HL-60 (cell line): Measurements from ENCODE around the gene CNTN5.

Source experiments
- DNase-seq, 2 experiments: peaks; one replicate each; pipeline ENCODE4 v3.0.0-alpha.2; 2010 to 2020; ENCODE audit warnings: low read depth in 1 of 2, low spot score in 1 of 2
- H3K27ac ChIP-seq: fragments of 250-450 bp; sonication (Bioruptor Pico); replicated peaks from 2 replicates; pipeline ENCODE4 v1.5.1; 2020; ENCODE audit warnings: mild to moderate bottlenecking, moderate library complexity
- H3K27me3 ChIP-seq: fragments of 250-450 bp; sonication (Bioruptor Pico); 2 replicates; pipeline ENCODE4 v1.5.1; 2021; ENCODE audit warnings: mild to moderate bottlenecking, moderate library complexity; ENCODE audit not compliant: insufficient read depth, poor library complexity, severe bottlenecking
- H3K4me3 ChIP-seq: replicated peaks from 2 replicates; pipeline ENCODE4 v1.5.1; 2011; ENCODE audit warnings: mild to moderate bottlenecking, control low read depth, low read length; ENCODE audit not compliant: insufficient read depth
- GABPA ChIP-seq: IDR thresholded peaks from 2 replicates; pipeline ENCODE4 v1.6.1; 2012; ENCODE audit warnings: low read depth
- POLR2AphosphoS5 ChIP-seq: IDR thresholded peaks from 2 replicates; pipeline ENCODE4 v1.6.1; 2012; ENCODE audit warnings: low read depth
- SPI1 ChIP-seq: IDR thresholded peaks from 2 replicates; pipeline ENCODE4 v1.6.1; 2012; ENCODE audit warnings: low read depth, mild to moderate bottlenecking, borderline replicate concordance
- TF ChIP-seq, protein P1 (sequence below): IDR thresholded peaks from one replicate; pipeline ENCODE4 v1.5.1; 2011; ENCODE audit warnings: low read length, control low read depth, inconsistent platforms; ENCODE audit not compliant: insufficient read depth
- TF ChIP-seq, protein P2 (sequence below): IDR thresholded peaks from 2 replicates; pipeline ENCODE4 v1.6.1; 2012; ENCODE audit warnings: low read depth; ENCODE audit not compliant: insufficient replicate concordance

Gene CNTN5

DNA sequence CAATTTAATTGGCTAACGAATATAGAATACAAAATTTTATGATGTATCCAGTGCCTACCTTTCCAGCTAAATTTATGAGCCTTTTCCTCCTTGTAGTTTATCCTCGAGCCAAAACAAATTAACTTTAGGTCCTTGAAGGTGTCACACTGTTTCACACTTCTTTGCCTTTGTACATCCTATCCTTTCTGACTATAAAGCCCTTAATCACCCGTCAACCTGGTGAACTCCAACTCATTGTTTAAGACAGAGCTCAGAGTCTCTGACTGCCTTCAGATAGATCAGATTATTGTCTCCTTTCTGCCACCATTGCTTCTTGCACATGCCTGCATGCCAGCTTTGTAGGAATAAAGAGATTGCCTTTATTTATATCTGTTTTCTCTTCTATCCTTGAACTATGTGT lies 58.8 kb downstream of the CNTN5 start:
- Histone ChIP-seq H3K27me3 (no peaks in the 10 kb centered on the region), H3K27ac (no peak overlapping the region), H3K4me3 (no peak overlapping the region)
- no peak for DNase-seq
- TF ChIP-seq GABPA, result no peak
- TF ChIP-seq SPI1, result no peak
- no peak for TF ChIP-seq POLR2AphosphoS5
- TF ChIP-seq, protein P1, sequence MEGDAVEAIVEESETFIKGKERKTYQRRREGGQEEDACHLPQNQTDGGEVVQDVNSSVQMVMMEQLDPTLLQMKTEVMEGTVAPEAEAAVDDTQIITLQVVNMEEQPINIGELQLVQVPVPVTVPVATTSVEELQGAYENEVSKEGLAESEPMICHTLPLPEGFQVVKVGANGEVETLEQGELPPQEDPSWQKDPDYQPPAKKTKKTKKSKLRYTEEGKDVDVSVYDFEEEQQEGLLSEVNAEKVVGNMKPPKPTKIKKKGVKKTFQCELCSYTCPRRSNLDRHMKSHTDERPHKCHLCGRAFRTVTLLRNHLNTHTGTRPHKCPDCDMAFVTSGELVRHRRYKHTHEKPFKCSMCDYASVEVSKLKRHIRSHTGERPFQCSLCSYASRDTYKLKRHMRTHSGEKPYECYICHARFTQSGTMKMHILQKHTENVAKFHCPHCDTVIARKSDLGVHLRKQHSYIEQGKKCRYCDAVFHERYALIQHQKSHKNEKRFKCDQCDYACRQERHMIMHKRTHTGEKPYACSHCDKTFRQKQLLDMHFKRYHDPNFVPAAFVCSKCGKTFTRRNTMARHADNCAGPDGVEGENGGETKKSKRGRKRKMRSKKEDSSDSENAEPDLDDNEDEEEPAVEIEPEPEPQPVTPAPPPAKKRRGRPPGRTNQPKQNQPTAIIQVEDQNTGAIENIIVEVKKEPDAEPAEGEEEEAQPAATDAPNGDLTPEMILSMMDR, result no peak
- TF ChIP-seq, protein P2, sequence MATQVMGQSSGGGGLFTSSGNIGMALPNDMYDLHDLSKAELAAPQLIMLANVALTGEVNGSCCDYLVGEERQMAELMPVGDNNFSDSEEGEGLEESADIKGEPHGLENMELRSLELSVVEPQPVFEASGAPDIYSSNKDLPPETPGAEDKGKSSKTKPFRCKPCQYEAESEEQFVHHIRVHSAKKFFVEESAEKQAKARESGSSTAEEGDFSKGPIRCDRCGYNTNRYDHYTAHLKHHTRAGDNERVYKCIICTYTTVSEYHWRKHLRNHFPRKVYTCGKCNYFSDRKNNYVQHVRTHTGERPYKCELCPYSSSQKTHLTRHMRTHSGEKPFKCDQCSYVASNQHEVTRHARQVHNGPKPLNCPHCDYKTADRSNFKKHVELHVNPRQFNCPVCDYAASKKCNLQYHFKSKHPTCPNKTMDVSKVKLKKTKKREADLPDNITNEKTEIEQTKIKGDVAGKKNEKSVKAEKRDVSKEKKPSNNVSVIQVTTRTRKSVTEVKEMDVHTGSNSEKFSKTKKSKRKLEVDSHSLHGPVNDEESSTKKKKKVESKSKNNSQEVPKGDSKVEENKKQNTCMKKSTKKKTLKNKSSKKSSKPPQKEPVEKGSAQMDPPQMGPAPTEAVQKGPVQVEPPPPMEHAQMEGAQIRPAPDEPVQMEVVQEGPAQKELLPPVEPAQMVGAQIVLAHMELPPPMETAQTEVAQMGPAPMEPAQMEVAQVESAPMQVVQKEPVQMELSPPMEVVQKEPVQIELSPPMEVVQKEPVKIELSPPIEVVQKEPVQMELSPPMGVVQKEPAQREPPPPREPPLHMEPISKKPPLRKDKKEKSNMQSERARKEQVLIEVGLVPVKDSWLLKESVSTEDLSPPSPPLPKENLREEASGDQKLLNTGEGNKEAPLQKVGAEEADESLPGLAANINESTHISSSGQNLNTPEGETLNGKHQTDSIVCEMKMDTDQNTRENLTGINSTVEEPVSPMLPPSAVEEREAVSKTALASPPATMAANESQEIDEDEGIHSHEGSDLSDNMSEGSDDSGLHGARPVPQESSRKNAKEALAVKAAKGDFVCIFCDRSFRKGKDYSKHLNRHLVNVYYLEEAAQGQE, result no peak

DNA sequence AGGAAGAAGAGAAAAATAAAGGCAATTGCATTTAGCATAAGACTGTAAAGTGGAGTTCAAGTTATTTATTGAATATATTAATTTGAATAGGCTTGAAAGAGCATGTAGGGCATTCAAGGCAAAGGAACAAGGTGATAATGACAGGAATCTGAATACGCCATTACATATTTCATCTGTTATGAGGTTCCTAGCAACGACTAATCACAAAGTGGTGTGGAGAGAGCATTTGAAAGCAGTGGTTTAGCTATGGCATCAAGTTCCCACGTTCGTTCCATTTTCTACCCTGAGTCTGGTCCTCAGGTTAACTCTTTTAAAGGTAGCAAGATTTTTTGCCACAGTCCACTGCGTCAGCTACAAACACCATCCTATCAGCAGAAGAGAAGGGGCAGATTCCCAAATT lies 59.4 kb downstream of the CNTN5 start:
- DNase-seq, result no peak
- H3K4me3 ChIP-seq, result no peak overlapping the region
- no peak overlapping the region for H3K27ac ChIP-seq
- TF ChIP-seq, protein P2, result no peak
- TF ChIP-seq, protein P1, result no peak
- no peak for TF ChIP-seq GABPA
- no peak for TF ChIP-seq SPI1
- TF ChIP-seq POLR2AphosphoS5, result no peak
- no peaks in the 10 kb centered on the region for H3K27me3 ChIP-seq

GRCh38 chr11:99098258-99098657 lies 77.5 kb downstream of the CNTN5 start:
- no peak overlapping the region for H3K4me3 ChIP-seq
- H3K27me3 ChIP-seq, result no peaks in the 10 kb centered on the region
- H3K27ac ChIP-seq, result no peak overlapping the region
- DNase-seq, result no peak
- no peak for TF ChIP-seq POLR2AphosphoS5
- TF ChIP-seq GABPA, result no peak
- TF ChIP-seq SPI1, result no peak
- TF ChIP-seq, protein P1, result no peak
- TF ChIP-seq, protein P2, result no peak
